Type B pancreatic cell (in vitro differentiated cells): ENCODE data around the gene MTA2. TPM values are rescaled to one million over a fixed set of nuclear protein-coding genes. Genes with fewer than 3 reads are reported as not detected.
"Not testable (repeated sequence)": the region's sequence is repeated elsewhere in the genome, so short reads cannot be mapped to it uniquely, and the experiment has no call there.

Experiments used
- DNase-seq: peaks from one replicate; pipeline ENCODE4 v3.0.0; 2021; ENCODE audit warnings: mixed read lengths; ENCODE audit not compliant: unreplicated experiment; ENCODE audit errors: extremely low spot score
- H3K27ac Mint-ChIP-seq: 2 replicates; pipeline ENCODE4 v1.8.0; 2021; ENCODE audit warnings: mild to moderate bottlenecking, mixed read lengths
- H3K27me3 Mint-ChIP-seq: 2 replicates; pipeline ENCODE4 v1.8.0; 2021; ENCODE audit warnings: mixed read lengths
- H3K36me3 Mint-ChIP-seq: 2 replicates; pipeline ENCODE4 v1.8.0; 2021; ENCODE audit warnings: mixed read lengths
- H3K4me1 Mint-ChIP-seq: one replicate; pipeline ENCODE4 v1.8.0; 2021; ENCODE audit warnings: mixed read lengths; ENCODE audit not compliant: unreplicated experiment
- H3K4me3 Mint-ChIP-seq: 2 replicates; pipeline ENCODE4 v1.8.0; 2021; ENCODE audit warnings: mild to moderate bottlenecking, mixed read lengths
- H3K9me3 Mint-ChIP-seq: 2 replicates; pipeline ENCODE4 v1.8.0; 2021; ENCODE audit warnings: mixed read lengths
- total RNA-seq: library from RNA; stranded (reverse); gene quantifications from 2 replicates; pipeline ENCODE4 v1.2.1, GENCODE V29; 2021; ENCODE audit warnings: low replicate concordance
- TF ChIP-seq, protein P1 (sequence below): fragments of 200-600 bp; sonication (generic); conservative IDR thresholded peaks from 2 replicates; pipeline ENCODE4 v1.5.0; 2021; ENCODE audit warnings: antibody characterized with exemption, mild to moderate bottlenecking

Gene MTA2
- total RNA-seq, 1 donor from 2014 or later: 152 TPM

- DNase-seq: no peak
- Mint-ChIP-seq H3K9me3 (no peaks in the 10 kb centered on the region), H3K4me3 (peak overlapping the region; percentile 96), H3K4me1 (peaks cover 20% of the 10 kb centered on the region), H3K27ac (peak overlapping the region; percentile 95), H3K27me3 (no peaks in the 10 kb centered on the region), H3K36me3 (peaks cover 8% of the 10 kb centered on the region)
- TF ChIP-seq, protein P1, sequence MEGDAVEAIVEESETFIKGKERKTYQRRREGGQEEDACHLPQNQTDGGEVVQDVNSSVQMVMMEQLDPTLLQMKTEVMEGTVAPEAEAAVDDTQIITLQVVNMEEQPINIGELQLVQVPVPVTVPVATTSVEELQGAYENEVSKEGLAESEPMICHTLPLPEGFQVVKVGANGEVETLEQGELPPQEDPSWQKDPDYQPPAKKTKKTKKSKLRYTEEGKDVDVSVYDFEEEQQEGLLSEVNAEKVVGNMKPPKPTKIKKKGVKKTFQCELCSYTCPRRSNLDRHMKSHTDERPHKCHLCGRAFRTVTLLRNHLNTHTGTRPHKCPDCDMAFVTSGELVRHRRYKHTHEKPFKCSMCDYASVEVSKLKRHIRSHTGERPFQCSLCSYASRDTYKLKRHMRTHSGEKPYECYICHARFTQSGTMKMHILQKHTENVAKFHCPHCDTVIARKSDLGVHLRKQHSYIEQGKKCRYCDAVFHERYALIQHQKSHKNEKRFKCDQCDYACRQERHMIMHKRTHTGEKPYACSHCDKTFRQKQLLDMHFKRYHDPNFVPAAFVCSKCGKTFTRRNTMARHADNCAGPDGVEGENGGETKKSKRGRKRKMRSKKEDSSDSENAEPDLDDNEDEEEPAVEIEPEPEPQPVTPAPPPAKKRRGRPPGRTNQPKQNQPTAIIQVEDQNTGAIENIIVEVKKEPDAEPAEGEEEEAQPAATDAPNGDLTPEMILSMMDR: no peak
Measured at GRCh38 chr11:62592146-62592815, 9.4 kb downstream of the MTA2 start.

DNA sequence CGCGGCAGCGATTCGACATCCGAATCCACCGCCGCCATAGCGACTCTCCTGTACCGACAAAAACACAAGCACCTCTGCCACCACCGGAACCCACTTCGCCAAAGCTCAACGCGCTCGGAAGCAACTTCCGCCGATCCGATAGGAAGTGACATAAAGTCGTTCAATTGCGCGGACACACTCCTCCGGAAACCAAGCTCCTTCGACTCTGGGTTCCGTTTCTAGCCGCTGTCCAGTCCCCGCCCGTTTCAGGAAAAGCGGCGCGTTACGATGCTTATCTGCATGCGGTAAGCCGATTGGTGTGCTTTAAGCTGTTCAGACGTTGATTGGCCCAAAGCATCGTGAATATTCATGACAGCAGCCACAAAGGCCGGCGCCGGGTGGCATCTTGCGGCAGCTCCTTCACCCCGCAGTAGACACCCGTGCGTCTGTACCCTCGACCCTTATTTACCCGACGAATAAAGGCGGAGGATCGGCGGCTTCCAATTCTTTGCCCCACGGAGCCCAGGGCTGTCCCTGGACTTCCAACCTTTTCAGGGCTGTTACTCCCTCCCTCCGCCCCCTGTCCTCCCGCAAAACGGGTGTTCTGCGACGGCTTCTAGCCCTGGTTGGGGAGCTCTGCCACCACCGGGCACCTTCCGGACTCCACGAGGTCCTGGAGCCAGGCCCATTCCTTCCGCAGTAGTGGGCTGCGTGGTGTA, 10.1 kb downstream of the MTA2 start, which contains the start of gene TUT1:
TSS of gene TUT1 (minus strand) at position 76 of the 698 bp plus-strand sequence. CDS start at position 38, 38 bp downstream.
- Mint-ChIP-seq H3K4me1 (peaks cover 20% of the 10 kb centered on the region), H3K27me3 (no peaks in the 10 kb centered on the region), H3K36me3 (peaks cover 8% of the 10 kb centered on the region), H3K9me3 (no peaks in the 10 kb centered on the region), H3K27ac (peak within 1 kb of the TSS; percentile 95), H3K4me3 (peak within 1 kb of the TSS; percentile 96)
- peak; percentile 94 for DNase-seq
- TF ChIP-seq, protein P1: no peak

DNA sequence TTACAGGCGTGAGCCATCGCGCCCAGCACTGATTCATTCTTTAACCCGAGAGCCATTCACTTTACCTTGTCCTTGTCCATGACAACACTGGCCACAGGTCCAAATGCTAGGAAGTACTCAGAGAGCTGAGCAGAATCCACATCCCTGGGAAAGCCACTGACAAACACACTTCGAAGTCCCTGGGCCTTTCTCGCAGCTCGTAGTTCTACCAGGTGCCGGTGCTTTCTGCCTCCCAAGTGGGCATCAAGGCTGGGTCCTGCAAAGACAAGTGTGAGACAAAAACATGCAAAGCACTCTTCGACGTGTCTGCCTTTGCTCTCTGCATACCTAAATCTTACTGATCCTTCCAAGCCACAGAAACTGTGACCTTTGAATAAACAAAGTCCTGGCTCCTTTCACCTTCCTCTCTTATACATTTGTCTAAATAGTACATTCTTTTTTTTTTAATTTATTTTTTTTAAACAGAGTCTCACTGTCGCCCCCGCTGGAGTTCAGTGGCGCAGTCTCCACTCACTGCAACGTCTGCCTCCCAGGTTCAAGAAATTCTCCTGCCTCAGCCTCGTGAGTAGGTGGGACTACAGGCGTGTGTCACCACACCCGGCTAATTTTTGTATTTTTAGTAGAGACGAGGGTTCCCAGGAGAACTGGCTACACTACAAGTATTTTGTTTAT, 12.6 kb downstream of the MTA2 start:
- H3K36me3 Mint-ChIP-seq: peaks cover 6% of the 10 kb centered on the region
- TF ChIP-seq, protein P1: peak; percentile 57
- no peak for DNase-seq
- H3K27me3 Mint-ChIP-seq: no peaks in the 10 kb centered on the region
- peak overlapping the region; percentile 29 for H3K27ac Mint-ChIP-seq
- peak overlapping the region; percentile 96 for H3K4me3 Mint-ChIP-seq
- peaks cover 20% of the 10 kb centered on the region for H3K4me1 Mint-ChIP-seq
- H3K9me3 Mint-ChIP-seq: no peaks in the 10 kb centered on the region

GRCh38 chr11:62585356-62585755, 16.3 kb downstream of the MTA2 start:
- not testable (repeated sequence) for H3K36me3 Mint-ChIP-seq, H3K4me3 Mint-ChIP-seq, H3K27ac Mint-ChIP-seq, DNase-seq, H3K9me3 Mint-ChIP-seq, H3K27me3 Mint-ChIP-seq, H3K4me1 Mint-ChIP-seq

DNA sequence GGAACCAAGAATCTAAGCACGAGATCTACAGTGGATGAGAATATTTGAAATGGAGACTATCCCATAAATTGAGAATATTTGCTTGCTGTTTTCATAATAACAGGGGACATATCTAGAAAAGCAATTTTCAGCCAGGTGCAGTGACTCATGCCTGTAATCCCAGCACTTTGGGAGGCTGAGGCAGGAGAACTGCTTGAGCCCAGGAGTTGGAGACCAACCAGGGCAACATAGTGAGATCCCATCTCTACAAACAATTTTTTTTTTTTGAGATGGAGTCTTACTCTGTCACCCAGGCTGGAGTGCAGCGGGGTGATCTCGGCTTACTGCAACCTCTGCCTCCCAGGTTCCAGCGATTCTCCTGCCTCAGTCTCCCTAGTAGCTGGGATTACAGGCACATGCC, 19.9 kb downstream of the MTA2 start:
- H3K9me3 Mint-ChIP-seq, H3K36me3 Mint-ChIP-seq, H3K27ac Mint-ChIP-seq, H3K27me3 Mint-ChIP-seq, H3K4me1 Mint-ChIP-seq, H3K4me3 Mint-ChIP-seq, DNase-seq: not testable (repeated sequence)

- Mint-ChIP-seq H3K27me3 (no peaks in the 10 kb centered on the region), H3K27ac (no peak overlapping the region), H3K36me3 (peaks cover 9% of the 10 kb centered on the region), H3K4me1 (no peaks in the 10 kb centered on the region), H3K4me3 (no peak overlapping the region), H3K9me3 (no peaks in the 10 kb centered on the region)
- DNase-seq: no peak
- TF ChIP-seq, protein P1: no peak
Measured at GRCh38 chr11:62580959-62581715, 20.5 kb downstream of the MTA2 start.
